ENCODE results near the gene LAMA3. TPM values are rescaled to one million over a fixed set of nuclear protein-coding genes. Genes with fewer than 3 reads are reported as not detected.

The LAMA3 gene
- total RNA-seq, 2 donors from 2014 or later, result 0.58 to 1.3 TPM

DNA sequence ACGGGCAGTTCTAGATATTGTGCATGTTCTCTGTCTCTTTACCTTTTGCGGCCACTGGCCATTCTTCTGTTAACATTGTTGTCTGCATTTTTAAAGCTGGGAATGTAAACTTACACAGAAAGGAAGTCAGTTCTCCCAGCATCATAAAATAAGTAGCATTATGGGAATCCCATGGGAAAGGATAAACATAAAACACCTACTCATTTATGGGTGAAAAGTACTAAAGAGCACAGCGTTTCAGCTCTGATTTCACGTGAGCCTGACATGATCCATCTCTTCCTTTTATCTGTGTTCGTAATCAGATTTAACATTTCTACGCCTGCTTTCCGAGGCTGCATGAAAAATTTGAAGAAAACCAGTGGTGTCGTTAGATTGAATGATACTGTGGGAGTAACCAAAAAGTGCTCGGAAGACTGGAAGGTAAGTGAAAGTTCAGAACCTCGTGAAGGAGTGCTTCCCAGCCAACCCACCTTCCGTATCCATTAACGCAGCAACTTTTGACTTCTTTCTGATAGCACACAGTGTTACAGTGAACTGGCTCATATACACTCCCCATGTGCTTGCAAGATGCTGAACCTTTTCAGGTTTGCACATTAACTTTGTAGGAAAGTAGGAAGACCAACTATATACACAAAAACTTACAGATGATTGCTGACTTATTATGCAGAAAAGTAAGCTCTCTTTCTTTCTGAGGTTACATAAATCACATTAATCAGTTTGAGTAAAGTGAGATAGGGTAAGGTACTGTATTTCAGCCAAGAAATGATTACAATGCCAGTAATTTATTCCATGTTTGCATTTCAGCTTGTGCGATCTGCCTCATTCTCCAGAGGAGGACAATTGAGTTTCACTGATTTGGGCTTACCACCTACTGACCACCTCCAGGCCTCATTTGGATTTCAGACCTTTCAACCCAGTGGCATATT lies 238.8 kb downstream of the LAMA3 start:
- Mint-ChIP-seq H3K9me3 (no peaks in the 10 kb centered on the region), H3K36me3 (ENCODE audit: low read depth) (no peaks in the 10 kb centered on the region), H3K4me1 (peaks cover 16% of the 10 kb centered on the region), H3K27me3 (ENCODE audit: insufficient read depth) (no peaks in the 10 kb centered on the region), H3K4me3 (no peak overlapping the region), H3K27ac (no peak overlapping the region)
- TF ChIP-seq, protein P1, sequence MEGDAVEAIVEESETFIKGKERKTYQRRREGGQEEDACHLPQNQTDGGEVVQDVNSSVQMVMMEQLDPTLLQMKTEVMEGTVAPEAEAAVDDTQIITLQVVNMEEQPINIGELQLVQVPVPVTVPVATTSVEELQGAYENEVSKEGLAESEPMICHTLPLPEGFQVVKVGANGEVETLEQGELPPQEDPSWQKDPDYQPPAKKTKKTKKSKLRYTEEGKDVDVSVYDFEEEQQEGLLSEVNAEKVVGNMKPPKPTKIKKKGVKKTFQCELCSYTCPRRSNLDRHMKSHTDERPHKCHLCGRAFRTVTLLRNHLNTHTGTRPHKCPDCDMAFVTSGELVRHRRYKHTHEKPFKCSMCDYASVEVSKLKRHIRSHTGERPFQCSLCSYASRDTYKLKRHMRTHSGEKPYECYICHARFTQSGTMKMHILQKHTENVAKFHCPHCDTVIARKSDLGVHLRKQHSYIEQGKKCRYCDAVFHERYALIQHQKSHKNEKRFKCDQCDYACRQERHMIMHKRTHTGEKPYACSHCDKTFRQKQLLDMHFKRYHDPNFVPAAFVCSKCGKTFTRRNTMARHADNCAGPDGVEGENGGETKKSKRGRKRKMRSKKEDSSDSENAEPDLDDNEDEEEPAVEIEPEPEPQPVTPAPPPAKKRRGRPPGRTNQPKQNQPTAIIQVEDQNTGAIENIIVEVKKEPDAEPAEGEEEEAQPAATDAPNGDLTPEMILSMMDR (conservative IDR thresholded peaks at IDR 0.05), result no peak
- peaks cover 11% of the 10 kb centered on the region for H3K4me1 ChIP-seq (ENCODE audit: control insufficient read depth, insufficient read depth, low read length)
- no peaks in the 10 kb centered on the region for H3K36me3 ChIP-seq (ENCODE audit: control insufficient read depth, insufficient read depth, low read length)
- DNase-seq, result no peak
- no peaks in the 10 kb centered on the region for H3K9me3 ChIP-seq (ENCODE audit: control insufficient read depth, low read length)
- H3K9ac ChIP-seq (ENCODE audit: extremely low read depth, low read length, poor library complexity, severe bottlenecking), result no peak overlapping the region
- no peaks in the 10 kb centered on the region for H3K27me3 ChIP-seq (ENCODE audit: control insufficient read depth, insufficient read depth, low read length, poor library complexity, severe bottlenecking)
- WGBS, 2 experiments (ENCODE audit: insufficient coverage in 1 of 2, insufficient read length in 1 of 2), result 89 to 95% methylated on average over 9 to 13 of the region's 13 CpGs
- H3K4me3 ChIP-seq (ENCODE audit: low read length), result no peak overlapping the region
- no peak overlapping the region for H3K27ac ChIP-seq (ENCODE audit: low read depth, low read length)

DNA sequence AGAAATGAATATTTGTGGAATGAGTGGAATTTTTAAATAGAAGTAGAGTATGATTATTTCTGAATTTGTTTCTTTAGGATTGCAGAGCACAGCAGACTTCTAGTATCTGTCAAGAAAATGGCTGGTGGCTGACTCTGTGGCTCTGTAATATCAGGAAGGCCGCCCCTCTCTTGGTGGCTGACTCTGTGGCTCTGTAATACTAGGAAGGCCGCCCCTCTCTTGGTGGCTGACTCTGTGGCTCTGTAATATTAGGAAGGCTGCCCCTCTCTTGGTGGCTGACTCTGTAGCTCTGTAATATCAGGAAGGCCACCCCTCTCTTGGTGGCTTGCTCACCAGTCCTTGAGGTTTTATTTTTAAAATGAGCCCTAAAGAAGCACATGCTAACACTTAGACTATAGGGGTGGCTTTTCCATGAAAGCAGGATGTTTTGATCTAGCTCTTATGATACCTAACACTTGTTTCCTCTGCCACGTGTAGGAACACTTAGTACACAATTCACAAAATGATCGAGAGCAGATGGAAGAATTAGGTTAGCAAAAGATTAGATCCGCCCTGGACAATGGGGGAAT lies 240.2 kb downstream of the LAMA3 start:
- Histone ChIP-seq H3K4me3 (ENCODE audit: low read length) (no peak overlapping the region), H3K27me3 (ENCODE audit: control insufficient read depth, insufficient read depth, low read length, poor library complexity, severe bottlenecking) (no peaks in the 10 kb centered on the region), H3K9ac (ENCODE audit: extremely low read depth, low read length, poor library complexity, severe bottlenecking) (no peak overlapping the region), H3K4me1 (ENCODE audit: control insufficient read depth, insufficient read depth, low read length) (peaks cover 11% of the 10 kb centered on the region), H3K36me3 (ENCODE audit: control insufficient read depth, insufficient read depth, low read length) (no peaks in the 10 kb centered on the region), H3K27ac (ENCODE audit: low read depth, low read length) (no peak overlapping the region), H3K9me3 (ENCODE audit: control insufficient read depth, low read length) (no peaks in the 10 kb centered on the region)
- no peak for DNase-seq
- TF ChIP-seq, protein P1 (conservative IDR thresholded peaks at IDR 0.05), result no peak
- Mint-ChIP-seq H3K4me1 (peaks cover 16% of the 10 kb centered on the region), H3K27me3 (ENCODE audit: insufficient read depth) (no peaks in the 10 kb centered on the region), H3K27ac (no peak overlapping the region), H3K36me3 (ENCODE audit: low read depth) (no peaks in the 10 kb centered on the region), H3K9me3 (no peaks in the 10 kb centered on the region), H3K4me3 (no peak overlapping the region)
- 97 to 100% methylated on average over 2 to 5 of the region's 5 CpGs for WGBS, 2 experiments (ENCODE audit: insufficient coverage in 1 of 2, insufficient read length in 1 of 2)

DNA sequence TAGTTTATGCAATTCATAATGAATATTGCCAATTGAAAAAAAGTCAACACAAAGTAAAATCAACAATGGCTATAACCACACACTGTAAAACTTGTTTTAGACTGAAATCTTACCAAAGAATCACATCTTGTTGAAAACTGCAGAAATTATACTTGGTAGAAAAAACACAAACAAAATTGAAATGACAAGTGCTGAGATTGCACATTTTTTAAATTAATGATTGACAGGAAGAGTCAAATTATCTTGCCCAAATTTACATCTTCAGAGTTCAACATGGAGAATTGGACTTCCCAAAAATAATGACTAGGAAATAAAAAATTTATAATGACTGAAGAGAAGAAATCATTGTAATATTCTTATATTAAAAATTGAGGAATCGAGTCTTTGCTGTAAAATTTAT lies 240.7 kb downstream of the LAMA3 start:
- Histone ChIP-seq H3K4me1 (ENCODE audit: control insufficient read depth, insufficient read depth, low read length) (peaks cover 11% of the 10 kb centered on the region), H3K4me3 (ENCODE audit: low read length) (no peak overlapping the region), H3K36me3 (ENCODE audit: control insufficient read depth, insufficient read depth, low read length) (no peaks in the 10 kb centered on the region), H3K27ac (ENCODE audit: low read depth, low read length) (no peak overlapping the region), H3K9ac (ENCODE audit: extremely low read depth, low read length, poor library complexity, severe bottlenecking) (no peak overlapping the region), H3K9me3 (ENCODE audit: control insufficient read depth, low read length) (no peaks in the 10 kb centered on the region), H3K27me3 (ENCODE audit: control insufficient read depth, insufficient read depth, low read length, poor library complexity, severe bottlenecking) (no peaks in the 10 kb centered on the region)
- Mint-ChIP-seq H3K27me3 (ENCODE audit: insufficient read depth) (no peaks in the 10 kb centered on the region), H3K4me3 (no peak overlapping the region), H3K27ac (no peak overlapping the region), H3K9me3 (no peaks in the 10 kb centered on the region), H3K4me1 (peaks cover 16% of the 10 kb centered on the region), H3K36me3 (ENCODE audit: low read depth) (no peaks in the 10 kb centered on the region)
- 100% methylated on average over 1 of the region's 1 CpG; no CpG with 5 or more reads in 1 of the 2 experiments for WGBS, 2 experiments (ENCODE audit: insufficient coverage in 1 of 2, insufficient read length in 1 of 2)
- TF ChIP-seq, protein P1 (conservative IDR thresholded peaks at IDR 0.05), result no peak
- no peak for DNase-seq

Measured in endodermal cell (in vitro differentiated cells).